Activated T-cell treated with anti-CD3 and anti-CD28 coated beads, Interleukin-2, amount 50 U/mL, for 48 hours (primary cell): ENCODE measurements around the gene ARHGDIA.

Source experiments
- DNase-seq, 2 experiments: peaks; one replicate each; pipeline ENCODE4 v3.0.0-alpha.2; 2020

The ARHGDIA gene

GRCh38 chr17:81821147-81821546, 50.0 kb downstream of the ARHGDIA start:
- DNase-seq = no peak

- DNase-seq = no peak
Observed at GRCh38 chr17:81819708-81820107, 51.4 kb downstream of the ARHGDIA start.

- DNase-seq = no peak
Observed at GRCh38 chr17:81817758-81818147, 53.4 kb downstream of the ARHGDIA start.
